GM12801 (cell line): ENCODE measurements around the gene COA5.

Experiments
- TF ChIP-seq, protein P1 (sequence below): IDR thresholded peaks from one replicate; pipeline ENCODE4 v1.5.1; 2011; ENCODE audit warnings: control low read depth; ENCODE audit not compliant: insufficient read length; ENCODE audit errors: extremely low read depth

The COA5 gene

DNA sequence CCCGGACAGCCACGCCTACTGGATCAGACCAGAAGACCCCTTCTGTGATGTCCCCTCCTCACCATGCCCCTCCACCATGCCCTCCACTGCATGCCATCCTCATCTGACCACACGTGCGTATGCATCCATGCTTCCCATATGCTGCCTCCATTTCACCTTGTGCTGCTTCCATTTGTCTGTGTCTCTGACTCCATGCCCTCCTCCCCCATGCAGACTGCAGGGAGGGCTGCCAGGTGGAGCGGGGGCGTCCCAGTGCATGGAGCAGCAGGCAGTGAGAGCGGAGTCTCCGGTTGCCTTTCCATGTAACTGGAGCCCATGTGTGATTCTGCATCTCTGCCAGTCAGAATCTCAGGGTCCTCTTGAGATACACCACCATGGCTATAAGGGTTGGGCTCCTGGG lies 52.6 kb downstream of the COA5 start:
- TF ChIP-seq, protein P1, sequence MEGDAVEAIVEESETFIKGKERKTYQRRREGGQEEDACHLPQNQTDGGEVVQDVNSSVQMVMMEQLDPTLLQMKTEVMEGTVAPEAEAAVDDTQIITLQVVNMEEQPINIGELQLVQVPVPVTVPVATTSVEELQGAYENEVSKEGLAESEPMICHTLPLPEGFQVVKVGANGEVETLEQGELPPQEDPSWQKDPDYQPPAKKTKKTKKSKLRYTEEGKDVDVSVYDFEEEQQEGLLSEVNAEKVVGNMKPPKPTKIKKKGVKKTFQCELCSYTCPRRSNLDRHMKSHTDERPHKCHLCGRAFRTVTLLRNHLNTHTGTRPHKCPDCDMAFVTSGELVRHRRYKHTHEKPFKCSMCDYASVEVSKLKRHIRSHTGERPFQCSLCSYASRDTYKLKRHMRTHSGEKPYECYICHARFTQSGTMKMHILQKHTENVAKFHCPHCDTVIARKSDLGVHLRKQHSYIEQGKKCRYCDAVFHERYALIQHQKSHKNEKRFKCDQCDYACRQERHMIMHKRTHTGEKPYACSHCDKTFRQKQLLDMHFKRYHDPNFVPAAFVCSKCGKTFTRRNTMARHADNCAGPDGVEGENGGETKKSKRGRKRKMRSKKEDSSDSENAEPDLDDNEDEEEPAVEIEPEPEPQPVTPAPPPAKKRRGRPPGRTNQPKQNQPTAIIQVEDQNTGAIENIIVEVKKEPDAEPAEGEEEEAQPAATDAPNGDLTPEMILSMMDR = no peak

DNA sequence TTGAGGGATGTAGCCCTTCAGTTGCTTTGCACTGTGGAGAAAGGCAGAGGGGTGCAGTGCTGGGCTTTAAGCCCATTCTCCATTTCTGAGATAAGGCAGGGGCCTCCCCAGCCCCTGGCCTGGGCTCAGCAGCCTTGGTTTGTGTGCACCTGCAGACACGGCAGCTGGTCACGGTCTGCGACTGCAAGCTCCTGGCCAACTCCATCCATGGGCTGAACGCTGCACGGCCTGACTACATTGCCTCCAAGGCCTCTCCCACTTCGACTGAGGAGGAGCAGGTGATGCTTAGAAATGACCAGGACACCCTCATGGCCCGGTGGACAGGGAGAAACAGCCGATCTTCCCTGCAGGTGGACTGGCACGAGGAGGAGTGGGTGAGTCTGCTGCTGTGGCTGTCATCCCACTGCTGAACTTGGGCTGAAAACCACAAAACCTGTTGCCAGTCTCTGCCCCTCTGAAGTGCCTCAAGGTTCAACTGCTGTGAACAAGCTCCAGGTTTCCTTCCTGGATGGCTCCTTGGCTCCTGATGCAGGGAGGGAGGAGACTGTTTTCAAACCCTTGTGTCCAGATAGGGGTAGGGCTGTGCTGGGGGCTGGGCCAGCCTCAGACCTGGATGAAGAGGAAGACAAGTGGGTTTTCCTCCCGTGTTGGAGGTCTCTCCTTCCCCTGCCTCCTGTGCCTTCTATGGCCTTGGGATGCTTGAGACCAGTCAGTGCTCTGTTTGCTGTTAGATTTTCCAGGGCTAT lies 54.0 kb downstream of the COA5 start:
- TF ChIP-seq, protein P1 = no peak

DNA sequence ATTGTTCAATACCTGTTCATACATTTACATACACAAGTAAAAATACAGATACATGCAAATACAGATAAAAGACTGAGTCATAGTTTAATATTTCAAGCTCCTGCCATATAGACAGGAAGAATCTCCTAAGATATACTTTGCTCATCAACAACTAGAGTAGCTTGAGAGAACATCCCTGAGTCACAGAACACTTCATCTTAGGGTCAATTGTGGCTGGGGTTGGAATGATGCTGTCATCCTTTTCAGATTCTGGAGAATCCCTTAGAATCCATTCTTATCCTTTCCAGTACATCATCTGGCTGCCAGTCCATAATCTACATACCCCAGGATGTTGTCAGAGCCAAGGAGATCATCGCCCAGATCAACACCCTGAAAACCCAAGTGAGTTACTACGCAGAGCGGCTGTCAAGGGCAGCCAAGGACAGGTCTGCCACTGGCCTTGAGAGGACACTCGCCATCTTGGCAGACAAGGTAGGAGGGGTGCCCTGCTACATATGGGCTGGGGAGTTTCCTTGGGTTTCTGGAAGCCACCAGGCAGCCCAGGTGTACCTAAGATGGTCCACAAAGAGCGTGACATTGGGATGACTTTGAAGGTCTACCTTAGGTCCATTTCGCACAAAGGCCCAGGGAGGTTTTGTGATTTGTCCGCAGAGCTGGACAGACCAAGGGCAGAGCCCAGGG lies 55.7 kb downstream of the COA5 start:
- TF ChIP-seq, protein P1 = no peak

DNA sequence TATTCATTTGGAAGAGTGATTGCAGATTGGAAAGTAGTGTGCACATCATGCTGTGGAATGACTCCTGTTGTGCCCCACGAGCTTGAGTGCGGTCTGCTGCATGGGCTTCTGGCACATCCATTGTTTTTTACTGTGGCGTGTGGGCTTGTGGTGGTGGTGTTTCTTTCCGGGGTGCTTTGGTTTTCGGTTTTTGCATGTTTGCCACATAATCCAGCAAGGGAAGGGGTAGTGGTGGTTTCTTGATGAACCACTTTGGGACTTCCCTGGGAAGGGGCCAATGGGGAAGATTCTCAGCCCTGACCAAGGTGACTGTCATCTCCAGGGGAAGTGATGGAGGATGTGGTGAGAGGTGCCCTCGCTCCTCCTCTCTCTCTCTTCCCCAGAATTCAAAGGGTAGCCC lies 57.0 kb downstream of the COA5 start:
- TF ChIP-seq, protein P1 = no peak

DNA sequence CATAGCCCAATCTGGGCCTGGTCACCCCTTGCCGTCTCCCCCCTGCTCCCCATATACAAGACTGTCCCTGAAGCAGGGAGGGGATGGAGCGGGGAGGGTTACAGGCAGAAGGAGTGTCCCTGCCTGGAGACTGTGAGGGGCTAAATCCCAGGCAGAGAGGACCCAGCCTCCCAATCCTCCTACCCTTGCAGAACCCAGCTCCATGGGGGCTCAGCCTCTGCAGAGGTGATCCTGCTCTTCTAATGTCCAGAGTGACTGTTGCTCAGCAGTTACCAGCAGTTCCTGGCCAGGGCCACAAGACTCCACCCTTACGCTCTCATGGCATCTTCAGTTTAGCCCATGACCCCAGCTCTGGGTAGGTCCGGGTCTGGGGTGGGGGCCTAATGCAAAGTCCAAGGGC lies 58.1 kb downstream of the COA5 start:
- TF ChIP-seq, protein P1 = no peak
